Mucosa of stomach (tissue), 1 donor: ENCODE data around the gene GNPAT.

Experiments used
- H3K27me3 ChIP-seq: one replicate; pipeline ENCODE4 v1.7.0; 2013; ENCODE audit warnings: mild to moderate bottlenecking, low read length; ENCODE audit not compliant: control insufficient read depth, insufficient read depth
- H3K36me3 ChIP-seq: one replicate; pipeline ENCODE4 v1.7.0; 2013; ENCODE audit warnings: low read length; ENCODE audit not compliant: control insufficient read depth, insufficient read depth
- H3K4me1 ChIP-seq: one replicate; pipeline ENCODE4 v1.7.0; 2013; ENCODE audit warnings: mild to moderate bottlenecking, low read length; ENCODE audit not compliant: control insufficient read depth, insufficient read depth
- H3K4me3 ChIP-seq: one replicate; pipeline ENCODE4 v1.7.0; 2013; ENCODE audit warnings: low read length
- H3K9ac ChIP-seq: one replicate; pipeline ENCODE4 v1.7.0; 2013; ENCODE audit warnings: mild to moderate bottlenecking, low read length, moderate library complexity
- H3K9me3 ChIP-seq: one replicate; pipeline ENCODE4 v1.7.0; 2013; ENCODE audit warnings: mild to moderate bottlenecking, low read length, moderate library complexity; ENCODE audit not compliant: control insufficient read depth
- donor health status: Pancreatic carcinoma.

The GNPAT gene

DNA sequence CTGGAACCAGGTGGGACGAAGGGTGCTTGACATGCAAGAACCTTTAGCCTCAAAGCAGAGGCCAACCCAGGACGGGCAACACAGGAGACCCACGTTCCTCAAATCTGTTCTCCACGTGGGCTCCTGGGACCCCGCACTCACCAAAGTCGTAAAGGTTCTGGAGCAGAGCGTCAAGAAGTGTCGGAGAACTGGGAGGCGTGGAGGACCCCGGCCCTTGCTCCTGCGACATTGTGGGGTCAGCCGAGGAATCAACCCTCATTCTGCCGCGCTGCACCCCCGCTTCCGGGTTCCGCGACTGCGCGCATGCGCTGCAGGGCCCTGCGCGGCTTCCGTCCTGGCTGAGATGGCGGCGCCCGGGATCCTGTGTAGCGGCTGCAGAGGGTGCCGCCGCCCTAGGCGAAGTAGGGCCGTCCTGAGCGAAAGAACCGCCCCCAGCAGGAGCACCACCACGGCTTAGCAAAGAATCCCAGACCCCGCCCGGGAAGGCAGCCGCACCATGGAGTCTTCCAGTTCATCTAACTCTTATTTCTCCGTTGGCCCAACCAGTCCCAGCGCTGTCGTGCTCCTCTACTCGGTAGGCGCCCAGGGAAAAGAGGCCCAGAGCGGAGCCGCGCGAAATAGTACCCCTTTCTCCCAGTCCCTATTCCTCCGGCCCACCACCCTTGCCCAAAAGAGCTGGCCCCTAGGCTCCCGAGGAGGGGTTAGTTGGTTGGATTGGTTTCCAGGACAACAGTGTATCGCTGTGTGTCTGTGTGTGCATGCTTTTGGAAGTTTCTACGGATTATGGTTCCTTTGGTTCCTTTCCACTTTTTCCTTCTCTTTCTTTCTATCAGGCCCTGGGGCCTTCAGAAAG, at the start of gene GNPAT:
GNPAT (plus strand) TSS at position 330 of the 853 bp plus-strand sequence; CDS start at position 497, 167 bp downstream.
- peaks cover 5% of the 10 kb centered on the region for H3K36me3 ChIP-seq
- H3K4me1 ChIP-seq, result peaks cover 28% of the 10 kb centered on the region
- peak within 1 kb of the TSS; percentile 84 for H3K9ac ChIP-seq
- no peaks in the 10 kb centered on the region for H3K9me3 ChIP-seq
- peak within 1 kb of the TSS; percentile 44 for H3K4me3 ChIP-seq
- no peaks in the 10 kb centered on the region for H3K27me3 ChIP-seq

DNA sequence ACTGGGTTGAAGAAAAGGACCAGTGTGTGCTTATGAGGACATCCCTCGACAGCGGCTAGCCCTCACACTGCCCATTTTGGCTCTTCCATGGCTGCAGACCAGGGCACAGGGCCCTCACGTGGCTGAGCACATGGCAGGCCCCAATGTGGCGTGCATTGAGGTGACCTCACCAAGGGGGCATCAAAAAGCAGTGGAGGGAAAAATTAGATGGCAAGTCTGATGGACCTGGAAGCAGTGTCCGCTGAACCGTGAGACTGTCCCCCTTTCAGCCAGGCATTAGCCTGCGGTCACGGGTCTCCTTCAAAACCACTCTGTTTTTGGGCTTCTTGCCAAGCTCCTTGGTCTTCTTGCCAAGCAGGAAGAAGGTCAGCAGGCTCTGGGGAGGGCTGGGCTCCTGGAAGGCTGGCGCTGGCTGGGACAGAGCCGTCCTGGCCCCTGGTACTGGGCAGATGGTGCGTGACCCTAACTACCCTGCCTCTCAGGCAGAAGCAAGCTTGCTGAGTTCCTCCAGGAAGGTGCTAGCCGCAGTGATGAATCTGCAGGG, 48.3 kb upstream of the GNPAT start:
- Histone ChIP-seq H3K9ac (no peak overlapping the region), H3K27me3 (peaks cover 5% of the 10 kb centered on the region), H3K4me1 (peaks cover 9% of the 10 kb centered on the region), H3K4me3 (no peak overlapping the region), H3K36me3 (no peaks in the 10 kb centered on the region), H3K9me3 (no peaks in the 10 kb centered on the region)

DNA sequence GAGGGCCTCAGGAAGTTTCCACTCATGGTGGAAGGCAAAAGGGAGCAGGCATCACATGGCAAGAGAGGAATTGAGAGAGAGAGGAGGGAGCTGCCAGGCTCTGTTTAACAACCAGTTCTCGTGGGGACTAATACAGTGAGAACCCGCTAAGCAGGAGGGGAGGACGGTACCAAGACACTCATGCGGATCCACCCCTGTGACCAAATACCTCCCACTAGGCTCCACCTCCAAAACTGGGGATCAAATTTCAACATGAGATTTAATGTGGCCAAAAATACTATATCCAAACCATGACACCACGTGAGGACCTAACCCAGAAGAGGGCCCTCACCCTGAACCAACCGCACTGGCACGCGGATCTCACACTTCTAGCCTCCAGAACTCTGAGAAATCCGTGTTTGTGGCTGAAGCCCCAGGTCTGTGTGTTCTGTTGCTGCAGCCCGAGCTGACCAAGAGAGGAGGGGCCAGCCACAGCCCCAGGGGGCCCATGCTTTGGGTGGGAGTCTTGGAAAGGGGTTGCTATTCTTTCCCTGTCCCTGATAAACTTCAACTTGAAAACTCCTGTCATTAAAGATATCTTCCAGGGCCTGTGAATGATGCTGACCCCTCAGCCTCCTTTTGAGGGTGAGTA, 47.2 kb upstream of the GNPAT start:
- Histone ChIP-seq H3K4me3 (no peak overlapping the region), H3K4me1 (peaks cover 9% of the 10 kb centered on the region), H3K36me3 (no peaks in the 10 kb centered on the region), H3K27me3 (no peaks in the 10 kb centered on the region), H3K9ac (no peak overlapping the region), H3K9me3 (no peaks in the 10 kb centered on the region)

DNA sequence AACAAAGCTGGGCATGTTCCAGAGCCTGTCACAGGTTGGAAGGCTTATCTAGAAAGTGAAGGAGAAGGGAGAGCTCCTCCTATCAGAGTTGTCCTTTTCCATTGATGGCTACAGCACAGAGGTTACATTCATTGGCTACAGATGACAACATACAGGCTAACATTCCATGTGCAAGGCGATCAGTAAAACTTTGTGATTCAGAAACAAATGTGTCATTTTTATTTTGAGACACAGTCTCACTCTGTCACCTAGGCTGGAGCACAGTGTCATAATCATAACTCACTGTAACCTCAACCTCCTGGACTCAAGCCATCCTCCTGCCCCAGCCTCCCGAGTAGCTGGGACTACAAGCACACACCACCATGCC, 46.6 kb upstream of the GNPAT start:
- Histone ChIP-seq H3K9ac (no peak overlapping the region), H3K4me3 (no peak overlapping the region), H3K9me3 (no peaks in the 10 kb centered on the region), H3K36me3 (no peaks in the 10 kb centered on the region), H3K27me3 (no peaks in the 10 kb centered on the region), H3K4me1 (peaks cover 9% of the 10 kb centered on the region)

DNA sequence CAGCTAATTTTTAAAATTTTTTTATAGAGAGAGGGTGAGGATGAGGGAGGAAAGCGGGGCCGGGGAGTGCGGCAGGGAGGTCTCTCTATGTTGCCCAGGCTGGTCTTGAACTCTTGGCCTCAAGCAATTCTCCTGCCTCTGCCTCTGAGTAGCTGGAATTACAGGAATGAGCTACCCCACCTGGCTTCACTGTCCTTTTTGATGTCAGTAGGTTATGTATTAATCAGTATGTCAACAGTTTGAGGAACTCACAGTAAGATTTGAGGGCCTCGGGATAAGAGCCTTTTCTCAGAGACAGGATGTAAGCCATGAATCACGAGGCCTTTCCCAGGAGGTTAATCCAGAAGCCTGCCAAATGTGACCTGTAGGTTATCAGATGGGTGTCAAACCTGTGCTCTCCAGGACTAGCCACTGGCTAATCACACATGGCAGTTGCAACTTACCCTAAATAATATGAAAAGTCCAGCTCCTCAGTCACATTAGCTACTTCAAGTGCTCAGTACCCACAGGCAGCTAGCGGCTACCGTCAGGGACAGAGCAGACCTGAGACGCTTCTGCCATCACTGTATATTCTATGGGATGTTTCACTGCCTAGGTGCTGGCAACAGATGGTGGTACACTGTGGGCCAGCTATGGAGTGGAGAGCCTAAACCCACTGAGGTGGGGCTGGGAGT, 46.0 kb upstream of the GNPAT start:
- H3K4me1 ChIP-seq, result peaks cover 9% of the 10 kb centered on the region
- H3K4me3 ChIP-seq, result no peak overlapping the region
- H3K9ac ChIP-seq, result no peak overlapping the region
- H3K36me3 ChIP-seq, result no peaks in the 10 kb centered on the region
- no peaks in the 10 kb centered on the region for H3K27me3 ChIP-seq
- H3K9me3 ChIP-seq, result no peaks in the 10 kb centered on the region

DNA sequence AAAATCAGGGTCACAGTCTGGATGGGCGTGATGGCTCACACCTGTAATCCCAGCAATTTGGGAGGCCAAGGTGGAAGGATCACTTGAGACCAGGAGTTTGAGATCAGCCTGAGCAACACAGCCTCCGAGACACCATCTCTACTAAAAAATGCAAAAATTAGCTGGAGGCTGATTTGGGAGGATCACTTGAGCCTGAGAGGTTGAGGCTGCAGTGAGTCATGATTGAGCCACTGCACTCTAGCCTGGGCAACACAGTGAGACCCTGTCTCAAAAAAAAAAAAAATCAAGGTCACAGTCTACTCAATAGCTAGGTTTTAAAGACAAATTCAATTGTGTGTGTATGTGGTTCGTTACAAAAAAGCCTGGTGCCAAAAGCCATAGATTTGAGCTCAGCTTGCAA, 44.7 kb upstream of the GNPAT start:
- H3K9ac ChIP-seq, result no peak overlapping the region
- no peak overlapping the region for H3K4me3 ChIP-seq
- peaks cover 9% of the 10 kb centered on the region for H3K4me1 ChIP-seq
- no peaks in the 10 kb centered on the region for H3K27me3 ChIP-seq
- no peaks in the 10 kb centered on the region for H3K36me3 ChIP-seq
- H3K9me3 ChIP-seq, result no peaks in the 10 kb centered on the region

DNA sequence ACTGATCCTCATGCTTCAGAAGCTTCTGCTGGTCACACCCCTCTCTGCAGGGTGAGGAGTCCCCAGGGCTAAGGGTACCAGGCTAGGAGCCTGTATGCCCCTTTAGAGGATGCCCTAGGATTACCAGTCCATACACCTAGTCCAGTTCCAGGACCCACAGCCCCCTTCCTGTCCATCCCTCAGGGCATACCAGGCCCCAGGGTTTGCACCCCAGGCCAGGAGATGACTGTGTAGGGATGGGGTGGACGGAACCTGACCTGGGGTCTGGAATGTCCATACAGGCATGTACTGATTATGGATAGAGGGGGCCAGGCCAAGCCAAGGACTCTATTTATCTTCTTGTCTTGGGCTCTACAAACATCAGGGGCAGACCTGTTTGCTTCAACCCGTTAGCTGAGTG, 44.3 kb upstream of the GNPAT start:
- H3K4me1 ChIP-seq, result peaks cover 9% of the 10 kb centered on the region
- no peak overlapping the region for H3K9ac ChIP-seq
- no peaks in the 10 kb centered on the region for H3K9me3 ChIP-seq
- no peaks in the 10 kb centered on the region for H3K27me3 ChIP-seq
- no peak overlapping the region for H3K4me3 ChIP-seq
- H3K36me3 ChIP-seq, result no peaks in the 10 kb centered on the region

DNA sequence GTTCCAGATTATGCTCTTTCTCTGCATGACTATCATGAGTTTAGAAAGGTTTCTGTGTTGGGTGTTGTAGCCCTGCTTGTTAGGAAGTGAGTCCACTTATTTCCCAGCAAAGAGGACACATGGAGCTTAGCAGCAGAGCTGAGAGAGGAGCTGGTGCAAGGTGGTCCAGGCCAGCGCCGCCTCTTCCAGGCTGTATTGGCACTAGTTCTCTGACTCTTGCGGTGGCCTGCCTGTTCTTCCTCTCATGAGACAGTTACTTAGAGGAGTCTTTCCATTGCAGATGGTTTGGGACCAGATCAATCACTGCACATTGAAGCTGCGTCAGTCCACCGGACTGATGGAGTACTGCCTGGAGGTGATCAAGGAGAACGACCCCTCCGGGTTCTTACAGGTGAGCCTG, 41.1 kb upstream of the GNPAT start:
- no peaks in the 10 kb centered on the region for H3K36me3 ChIP-seq
- peaks cover 10% of the 10 kb centered on the region for H3K27me3 ChIP-seq
- no peaks in the 10 kb centered on the region for H3K4me1 ChIP-seq
- no peak overlapping the region for H3K9ac ChIP-seq
- no peaks in the 10 kb centered on the region for H3K9me3 ChIP-seq
- no peak overlapping the region for H3K4me3 ChIP-seq

DNA sequence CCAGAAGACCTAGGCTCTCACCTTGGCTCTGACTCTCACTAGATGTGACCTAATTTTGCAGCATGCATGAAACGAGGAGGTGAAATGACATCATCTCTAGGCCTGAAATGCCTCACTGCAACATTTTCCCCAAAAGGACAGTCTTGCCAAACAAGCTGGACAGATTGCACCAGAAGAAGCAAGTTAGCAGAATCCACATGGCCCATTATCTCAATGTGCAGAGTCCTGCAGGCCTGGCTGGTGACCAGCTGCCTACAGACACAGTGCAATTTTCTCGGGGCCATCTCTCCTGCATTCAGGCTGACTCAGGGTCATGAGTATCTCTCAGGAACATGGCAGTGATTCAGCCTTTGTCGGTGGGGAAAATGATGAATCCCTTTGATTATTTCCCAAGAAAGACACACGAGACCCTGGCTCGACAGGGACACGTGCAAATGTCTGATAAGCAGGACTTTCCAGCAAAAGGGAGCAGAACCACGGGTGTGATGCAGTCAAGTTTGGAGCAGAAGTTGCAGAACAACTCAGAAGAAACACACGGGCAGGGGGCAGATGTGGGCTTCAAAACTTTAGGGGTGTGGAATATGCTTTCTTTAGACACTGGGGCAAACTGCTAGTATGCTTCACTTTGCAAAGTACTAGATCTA, 40.5 kb upstream of the GNPAT start:
- no peak overlapping the region for H3K9ac ChIP-seq
- no peak overlapping the region for H3K4me3 ChIP-seq
- H3K36me3 ChIP-seq, result no peaks in the 10 kb centered on the region
- no peaks in the 10 kb centered on the region for H3K9me3 ChIP-seq
- H3K4me1 ChIP-seq, result no peaks in the 10 kb centered on the region
- H3K27me3 ChIP-seq, result peaks cover 10% of the 10 kb centered on the region

DNA sequence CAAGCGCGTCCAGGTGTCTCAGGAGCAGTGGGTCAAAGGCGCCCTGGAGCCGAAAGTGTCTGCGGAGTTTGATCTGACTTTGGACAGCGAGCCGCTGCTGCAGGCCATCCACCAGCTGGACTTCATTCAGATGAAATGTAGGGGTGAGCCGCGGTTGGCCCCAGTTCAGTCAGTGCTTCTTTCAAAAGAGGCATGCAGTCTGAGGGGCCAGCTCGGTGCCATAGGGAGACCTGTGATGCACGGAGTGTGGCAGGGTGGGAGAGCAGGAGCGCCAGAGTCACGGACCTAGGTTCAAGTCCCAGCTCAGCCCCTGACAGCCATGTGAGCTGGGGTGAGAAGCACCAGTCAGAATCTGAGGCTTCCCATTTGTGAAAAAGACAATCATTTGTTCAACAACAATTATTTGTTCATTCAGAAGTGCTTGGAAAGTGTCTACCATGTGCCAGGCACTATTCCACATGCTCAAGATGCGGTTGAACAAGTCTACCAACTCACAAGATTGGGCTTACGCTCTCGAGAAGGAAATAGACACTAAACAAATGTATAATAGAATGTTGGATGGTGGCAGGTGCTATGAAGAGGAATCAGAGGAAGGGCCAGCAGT, 39.5 kb upstream of the GNPAT start:
- H3K36me3 ChIP-seq, result no peaks in the 10 kb centered on the region
- H3K4me3 ChIP-seq, result no peak overlapping the region
- no peaks in the 10 kb centered on the region for H3K4me1 ChIP-seq
- no peaks in the 10 kb centered on the region for H3K9me3 ChIP-seq
- no peak overlapping the region for H3K9ac ChIP-seq
- H3K27me3 ChIP-seq, result peaks cover 10% of the 10 kb centered on the region

DNA sequence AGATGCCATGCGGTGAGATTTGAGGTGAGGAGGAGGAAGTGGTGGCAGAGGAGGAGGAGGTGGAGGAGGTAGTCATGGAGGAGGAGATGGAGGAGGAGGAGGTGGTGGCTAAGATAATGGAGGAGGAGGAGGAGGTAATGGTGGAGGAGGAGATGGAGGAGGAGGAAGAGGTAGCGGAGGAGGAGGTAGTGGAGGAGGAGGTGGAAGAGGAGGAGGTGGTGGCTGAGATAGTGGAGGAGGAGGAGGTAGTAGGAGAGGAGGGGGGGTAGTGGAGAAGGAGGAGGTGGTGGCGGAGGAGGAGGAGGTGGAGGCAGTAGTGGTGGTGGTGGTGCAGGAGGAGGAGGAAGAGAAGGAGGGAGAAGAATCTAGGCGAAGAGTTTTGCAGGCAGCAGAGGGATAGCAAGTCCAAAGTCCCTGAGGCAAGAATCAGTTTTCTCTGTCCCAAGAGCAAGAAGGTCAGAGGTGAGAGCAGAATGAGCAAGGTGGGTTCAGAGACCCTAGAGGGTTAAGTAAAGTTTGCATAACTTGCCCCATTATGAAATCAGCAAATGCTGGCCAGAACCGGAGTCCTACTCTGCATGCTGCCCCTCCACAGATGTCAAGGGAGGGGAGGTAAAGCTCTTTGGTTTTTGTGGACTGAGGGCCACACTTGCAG, 38.9 kb upstream of the GNPAT start:
- Histone ChIP-seq H3K4me3 (no peak overlapping the region), H3K27me3 (peaks cover 10% of the 10 kb centered on the region), H3K9ac (no peak overlapping the region), H3K9me3 (no peaks in the 10 kb centered on the region), H3K36me3 (no peaks in the 10 kb centered on the region), H3K4me1 (no peaks in the 10 kb centered on the region)
